Thoracic aorta (tissue), 2 donors: Measurements from ENCODE around the gene SF3A2. TPM values are rescaled to one million over a fixed set of nuclear protein-coding genes. Genes with fewer than 3 reads are reported as not detected.
"Not testable (repeated sequence)": the region's sequence is repeated elsewhere in the genome, so short reads cannot be mapped to it uniquely, and the experiment has no call there.

Experiments
- ATAC-seq: fragments of 150-250 bp; one replicate; pipeline ENCODE4 v1.8.0; 2017; ENCODE audit warnings: low read depth; ENCODE audit not compliant: insufficient number of reproducible peaks, low FRiP score
- DNase-seq: peaks from one replicate; pipeline ENCODE4 v3.0.0-alpha.2; 2020; ENCODE audit warnings: low spot score
- H3K27ac ChIP-seq, 2 donors: fragments of 200-600 bp; sonication (generic); 1 replicate in 1 of 2; 2 replicates in 1 of 2; pipeline ENCODE4 v1.5.1; 2016; ENCODE audit warnings: mild to moderate bottlenecking in 2 of 2, moderate library complexity in 2 of 2
- H3K27me3 ChIP-seq: fragments of 200-600 bp; sonication (generic); replicated peaks from 2 replicates; pipeline ENCODE4 v1.6.0; 2016; ENCODE audit warnings: mild to moderate bottlenecking; ENCODE audit not compliant: insufficient read depth
- H3K36me3 ChIP-seq: fragments of 200-600 bp; sonication (generic); one replicate; pipeline ENCODE4 v1.5.1; 2016
- H3K4me1 ChIP-seq, 2 donors: fragments of 200-600 bp; sonication (generic); 1 replicate in 1 of 2; 2 replicates in 1 of 2; pipeline versions ENCODE4 v1.5.1 to v1.6.0; 2016; ENCODE audit warnings: low read depth in 2 of 2, mild to moderate bottlenecking in 1 of 2; ENCODE audit not compliant: control insufficient read depth in 1 of 2
- H3K4me3 ChIP-seq: fragments of 200-600 bp; sonication (generic); 2 replicates; pipeline ENCODE4 v1.5.1; 2016; ENCODE audit warnings: mild to moderate bottlenecking
- H3K9me3 ChIP-seq: fragments of 200-600 bp; sonication (generic); 2 replicates; pipeline ENCODE4 v1.5.1; 2016
- CTCF ChIP-seq: fragments of 200-600 bp; sonication (generic); IDR thresholded peaks from one replicate; pipeline ENCODE4 v1.5.1; 2019; ENCODE audit warnings: antibody characterized with exemption
- total RNA-seq, 2 donors: library from RNA; depleted of rRNA; stranded (reverse); fragments of >200 nt; gene quantifications; one replicate each; pipeline versions ENCODE4 v1.1.0 to v1.2.3, GENCODE V29; 2016

SF3A2 gene
- total RNA-seq, 2 donors from 2014 or later = 23.8 to 43.7 TPM

GRCh38 chr19:2280633-2281264, 44.1 kb downstream of the SF3A2 start:
- Histone ChIP-seq H3K4me1 (peaks cover 0 to 15% of the 10 kb centered on the region in 2 donors), H3K27me3 (no peaks in the 10 kb centered on the region), H3K9me3 (no peaks in the 10 kb centered on the region), H3K36me3 (no peaks in the 10 kb centered on the region), H3K4me3 (no peak overlapping the region), H3K27ac (no peak overlapping the region)
- TF ChIP-seq CTCF = no peak
- ATAC-seq = no peak
- no peak for DNase-seq

GRCh38 chr19:2281265-2282061, 44.8 kb downstream of the SF3A2 start:
- DNase-seq, H3K36me3 ChIP-seq, H3K27me3 ChIP-seq, H3K9me3 ChIP-seq, ATAC-seq, H3K27ac ChIP-seq: not testable (repeated sequence)
- H3K4me1 ChIP-seq = peaks cover 0 to 12% of the 10 kb centered on the region in 2 donors
- peak overlapping the region; percentile 58 for H3K4me3 ChIP-seq

- Histone ChIP-seq H3K4me1 (peaks cover 0 to 12% of the 10 kb centered on the region in 2 donors), H3K36me3 (no peaks in the 10 kb centered on the region), H3K27ac (no peak within 1 kb of the TSS), H3K4me3 (peak within 1 kb of the TSS; percentile 58), H3K9me3 (no peaks in the 10 kb centered on the region), H3K27me3 (no peaks in the 10 kb centered on the region)
- TF ChIP-seq CTCF = no peak
- no peak for ATAC-seq
- DNase-seq = no peak
Measured at GRCh38 chr19:2282062-2282861, 45.6 kb downstream of the SF3A2 start, which contains the start of gene PEAK3. PEAK3 (minus strand) TSS chr19:2282175; CDS start chr19:2280931, 1,244 bp downstream.

- Histone ChIP-seq H3K9me3 (no peaks in the 10 kb centered on the region), H3K27ac (no peak overlapping the region), H3K4me1 (peaks cover 0 to 12% of the 10 kb centered on the region in 2 donors), H3K27me3 (no peaks in the 10 kb centered on the region), H3K36me3 (no peaks in the 10 kb centered on the region), H3K4me3 (peak overlapping the region; percentile 58)
- ATAC-seq (no peak), DNase-seq (no peak)
- no peak for TF ChIP-seq CTCF
Measured at GRCh38 chr19:2282862-2283237, 46.2 kb downstream of the SF3A2 start.

- Histone ChIP-seq H3K27me3 (no peaks in the 10 kb centered on the region), H3K36me3 (peaks cover 3% of the 10 kb centered on the region), H3K4me3 (no peak overlapping the region), H3K27ac (no peak overlapping the region), H3K9me3 (no peaks in the 10 kb centered on the region), H3K4me1 (peaks cover 0 to 12% of the 10 kb centered on the region in 2 donors)
- no peak for TF ChIP-seq CTCF
- ATAC-seq (no peak), DNase-seq (no peak)
Measured at GRCh38 chr19:2283835-2284507, 47.3 kb downstream of the SF3A2 start.
